GM12878 (cell line): Measurements from ENCODE around the gene OR5A1. TPM values are rescaled to one million over a fixed set of nuclear protein-coding genes. Genes with fewer than 3 reads are reported as not detected.

Experiments used
- ATAC-seq: fragments of 200-7000 bp; cut with Tn5 transposase; 3 replicates; pipeline ENCODE4 v1.9.1; 2020; ENCODE audit warnings: mild to moderate bottlenecking, moderate library complexity
- BruUV-seq: library from RNA; stranded (reverse); fragments of 400-500 nt; replicated peaks from 2 replicates; lab custom pipeline; 2021; lab: Mats Ljungman, UMichigan
- CTCF ChIA-PET: fragments of 300-600 bp; sonication (Branson Sonifier 250); formaldehyde crosslinking; extraction: SDS; loops from one replicate; lab custom pipeline; 2021; ENCODE audit warnings: inconsistent platforms; lab: Yijun Ruan, JAX
- POLR2A ChIA-PET: fragments of 350-600 bp; formaldehyde crosslinking; extraction: SDS; loops from one replicate; lab custom pipeline; 2021; ENCODE audit warnings: inconsistent platforms; lab: Charles Lee
- RAD21 ChIA-PET: fragments of 300-600 bp; sonication (Branson Sonifier 250); formaldehyde crosslinking; loops from one replicate; lab custom pipeline; 2023; ENCODE audit warnings: antibody characterized with exemption; ENCODE audit not compliant: unreplicated experiment; lab: Charles Lee
- SMC1A ChIA-PET: fragments of 300-600 bp; sonication (Branson Sonifier 250); formaldehyde crosslinking; loops from one replicate; lab custom pipeline; 2023; ENCODE audit not compliant: unreplicated experiment, uncharacterized antibody; lab: Charles Lee
- DNase-seq: peaks from one replicate; pipeline ENCODE4 v3.0.0-alpha.2; 2011; ENCODE audit warnings: low read depth, low spot score
- FAIRE-seq: peaks from 3 replicates; lab custom pipeline; 2011; peaks lifted over from hg19 to GRCh38; lab: Jason Lieb, UNC
- H2AFZ ChIP-seq: 2 replicates; pipeline ENCODE4 v1.6.0; 2011; ENCODE audit warnings: low read depth, low read length, control low read depth; ENCODE audit not compliant: control insufficient read depth
- H3K27ac ChIP-seq: 2 replicates; pipeline ENCODE4 v1.5.1; 2011; ENCODE audit warnings: control low read depth; ENCODE audit not compliant: control insufficient read depth, insufficient read depth
- H3K27me3 ChIP-seq, 2 experiments: replicated peaks in 1 of 2; 2 replicates each; pipeline versions ENCODE4 v1.6.0 to v1.6.1; 2011; ENCODE audit warnings: low read length in 1 of 2; ENCODE audit not compliant: control insufficient read depth in 2 of 2, insufficient read depth in 2 of 2
- H3K36me3 ChIP-seq, 2 experiments: 2 replicates each; pipeline ENCODE4 v1.5.1; 2011; ENCODE audit warnings: low read length in 1 of 2; ENCODE audit not compliant: control insufficient read depth in 2 of 2, insufficient read depth in 2 of 2
- H3K4me1 ChIP-seq: 2 replicates; pipeline ENCODE4 v1.6.1; 2011; ENCODE audit warnings: mild to moderate bottlenecking, low read length, moderate library complexity, mixed read lengths; ENCODE audit not compliant: control insufficient read depth, insufficient read depth
- H3K4me2 ChIP-seq: 2 replicates; pipeline ENCODE4 v1.6.0; 2011; ENCODE audit warnings: control low read depth; ENCODE audit not compliant: control insufficient read depth, insufficient read depth
- H3K4me3 ChIP-seq: fragments of 200-600 bp; sonication (generic); 2 replicates; pipeline ENCODE4 v1.5.1; 2016
- H3K79me2 ChIP-seq: 2 replicates; pipeline ENCODE4 v1.6.0; 2011; ENCODE audit warnings: low read length; ENCODE audit not compliant: control insufficient read depth, insufficient read depth
- H3K9ac ChIP-seq: 2 replicates; pipeline ENCODE4 v1.8.0; 2011; ENCODE audit warnings: low read length, control low read depth, mixed read lengths; ENCODE audit not compliant: control insufficient read depth, insufficient read depth
- H3K9me3 ChIP-seq: replicated peaks from 3 replicates; pipeline ENCODE4 v1.5.1; 2011; ENCODE audit warnings: mild to moderate bottlenecking, low read length; ENCODE audit not compliant: control insufficient read depth, insufficient read depth
- H4K20me1 ChIP-seq: 2 replicates; pipeline ENCODE4 v1.6.0; 2011; ENCODE audit not compliant: control insufficient read depth, insufficient read depth
- CBFB ChIP-seq: IDR thresholded peaks from 2 replicates; pipeline ENCODE4 v1.6.1; 2016; ENCODE audit warnings: antibody characterized with exemption, low read depth
- CBX5 ChIP-seq: sonication (generic); IDR thresholded peaks from 2 replicates; pipeline ENCODE4 v1.6.1; 2016; ENCODE audit warnings: low read depth, moderate library complexity, mild to moderate bottlenecking, inconsistent platforms
- CREM ChIP-seq: IDR thresholded peaks from 2 replicates; pipeline ENCODE4 v1.6.1; 2014; ENCODE audit warnings: antibody characterized with exemption, low read depth
- EP300 ChIP-seq, 2 experiments: fragments of 150-350 bp in 1 of 2; IDR thresholded peaks; 2 replicates each; pipeline ENCODE4 v1.6.1; 2011 to 2012; ENCODE audit warnings: low read depth in 2 of 2, low read length in 2 of 2, borderline replicate concordance in 1 of 2, improper control_type of control experiment in 1 of 2, inconsistent platforms in 1 of 2; ENCODE audit not compliant: control insufficient read depth in 1 of 2
- ETV6 ChIP-seq, 2 experiments: fragments of 450-650 bp in 1 of 2; IDR thresholded peaks in 1 of 2; conservative IDR thresholded peaks in 1 of 2; 2 replicates each; pipeline ENCODE4 v1.6.1; 2014; ENCODE audit warnings: antibody characterized with exemption in 1 of 2, borderline replicate concordance in 1 of 2, low read depth in 1 of 2, mild to moderate bottlenecking in 1 of 2, moderate library complexity in 1 of 2
- EZH2 ChIP-seq: IDR thresholded peaks from 2 replicates; pipeline ENCODE4 v1.6.1; 2012; ENCODE audit warnings: low read depth, mild to moderate bottlenecking, control low read depth, inconsistent platforms, low read length, borderline replicate concordance; ENCODE audit not compliant: control insufficient read depth
- FOXM1 ChIP-seq: IDR thresholded peaks from 2 replicates; pipeline ENCODE4 v1.6.1; 2012; ENCODE audit warnings: low read depth, mild to moderate bottlenecking, inconsistent platforms, low read length, moderate library complexity
- GABPA ChIP-seq: IDR thresholded peaks from 2 replicates; pipeline ENCODE4 v1.6.1; 2014; ENCODE audit warnings: antibody characterized with exemption, low read depth, mild to moderate bottlenecking, inconsistent platforms
- GATAD2B ChIP-seq: fragments of 450-650 bp; conservative IDR thresholded peaks from 2 replicates; pipeline ENCODE4 v1.6.1; 2017; ENCODE audit warnings: low read depth, mild to moderate bottlenecking, moderate library complexity
- JUNB ChIP-seq: IDR thresholded peaks from 2 replicates; pipeline ENCODE4 v1.6.1; 2016; ENCODE audit warnings: antibody characterized with exemption, mild to moderate bottlenecking
- MTA3 ChIP-seq: IDR thresholded peaks from 2 replicates; pipeline ENCODE4 v1.6.1; 2012; ENCODE audit warnings: low read length, inconsistent platforms, borderline replicate concordance
- NFIC ChIP-seq: IDR thresholded peaks from 2 replicates; pipeline ENCODE4 v1.6.1; 2012; ENCODE audit warnings: low read depth, mild to moderate bottlenecking, inconsistent platforms, low read length, moderate library complexity
- NRF1 ChIP-seq: conservative IDR thresholded peaks from 2 replicates; pipeline ENCODE4 v1.6.1; 2011; ENCODE audit warnings: mild to moderate bottlenecking, low read depth, low read length, improper control_type of control experiment
- RELA ChIP-seq: fragments of 450-650 bp; IDR thresholded peaks from 2 replicates; pipeline ENCODE4 v1.8.0; 2014; ENCODE audit warnings: borderline replicate concordance; ENCODE audit not compliant: partially characterized antibody
- TBL1XR1 ChIP-seq: IDR thresholded peaks from 2 replicates; pipeline ENCODE4 v1.6.1; 2012; ENCODE audit warnings: low read depth, low read length, improper control_type of control experiment
- TCF12 ChIP-seq: IDR thresholded peaks from 2 replicates; pipeline ENCODE4 v1.6.1; 2011; ENCODE audit warnings: low read depth, mild to moderate bottlenecking, low read length
- ZNF384 ChIP-seq: IDR thresholded peaks from 2 replicates; pipeline ENCODE4 v1.6.1; 2012; ENCODE audit warnings: low read depth, mild to moderate bottlenecking, low read length, improper control_type of control experiment, borderline replicate concordance
- ZNF622 ChIP-seq: fragments of 450-650 bp; IDR thresholded peaks from 2 replicates; pipeline ENCODE4 v1.6.1; 2017; ENCODE audit warnings: mild to moderate bottlenecking, inconsistent platforms
- WGBS: methylation state at CpG from one replicate; pipeline ENCODE4 v1.1.6; 2016; ENCODE audit warnings: low lambda C conversion rate; ENCODE audit not compliant: insufficient replicate concordance, insufficient coverage; ENCODE audit errors: missing lambda C conversion rate; 5-methylcytosine and 5-hydroxymethylcytosine counted together
- in situ Hi-C: fragments of 300-500 bp; cut with MboI; formaldehyde crosslinking; loops from 9 replicates; pipeline ENCODE4 v1.14.3; 2018; ENCODE audit warnings: mixed read lengths
- intact Hi-C: fragments of 100-400 bp; cut with micrococcal nuclease; formaldehyde crosslinking; loops from one replicate; pipeline ENCODE4 v1.14.2; 2022; ENCODE audit not compliant: unreplicated experiment
- polyA plus RNA-seq, 11 experiments: library from polyadenylated mRNA; depleted of rRNA in 4 of 11; unstranded in 6 of 11; stranded (reverse) in 5 of 11; fragments of >200 nt; fragmentation: Nextera tagmentation in 4 of 11; fragmentation: Illumina TruSeq in 1 of 11; extraction: Ambion mirVana in 4 of 11; extraction: Trizol in 1 of 11; gene quantifications; 1 replicate in 1 of 11; 2 replicates in 10 of 11; pipeline versions ENCODE4 v1.2.1 to v1.2.3, GENCODE V29; 2011 to 2016; ENCODE audit warnings: inconsistent platforms in 2 of 11, missing spikeins in 2 of 11, low read depth in 1 of 11
- total RNA-seq, 4 experiments: library from RNA; depleted of rRNA in 3 of 4; stranded (reverse); fragments of >200 nt in 3 of 4; fragmentation: Illumina TruSeq in 1 of 4; extraction: Trizol in 1 of 4; gene quantifications; 2 replicates each; pipeline versions ENCODE4 v1.2.1 to v1.2.3, GENCODE V29; 2013 to 2021
- TF ChIP-seq, protein P1 (sequence below): IDR thresholded peaks from 2 replicates; pipeline ENCODE4 v1.6.1; 2011; ENCODE audit warnings: borderline replicate concordance, low read depth, mild to moderate bottlenecking, moderate library complexity, low read length; ENCODE audit not compliant: insufficient read depth, poor library complexity, severe bottlenecking
- TF ChIP-seq, protein P2 (sequence below): IDR thresholded peaks from 2 replicates; pipeline ENCODE4 v1.6.1; 2012; ENCODE audit warnings: low read length, inconsistent platforms

The OR5A1 gene
- total and polyA plus RNA-seq, 10 of the 15 experiments (the other 5 are each of a cell fraction or from before 2014, with no cell fraction given) = not detected

DNA sequence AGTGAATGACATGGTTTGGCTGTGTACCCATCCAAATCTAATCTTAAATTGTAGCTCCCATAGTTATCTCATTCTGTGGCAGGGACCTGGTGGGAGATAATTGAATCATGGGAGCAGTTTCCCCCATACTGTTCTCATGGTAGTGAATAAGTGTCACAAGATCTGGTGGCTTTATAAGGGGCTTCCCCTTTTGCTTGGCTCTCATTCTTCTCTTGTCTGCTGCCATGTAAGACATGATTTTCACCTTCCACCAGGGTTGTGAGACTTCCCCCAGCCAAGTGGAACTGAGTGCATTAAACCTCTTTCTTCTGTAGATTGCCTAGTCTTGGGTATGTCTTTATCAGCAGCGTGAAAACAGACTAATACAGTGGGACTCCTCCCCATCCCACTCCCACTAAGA, 21.2 kb upstream of the OR5A1 start:
- CTCF ChIA-PET = interaction anchor here (1.1 to 1.5 kb wide), 2 partner anchors 15 kb away, joined by 4 to 5 read pairs; no protein-coding TSS in a partner anchor
- in situ Hi-C loops = no loop called here

More for the DNA sequence above, 21.2 kb upstream of the OR5A1 start:
- ChIA-PET SMC1A (no interaction called here), POLR2A (no interaction called here), RAD21 (interaction anchor here (0.6 kb wide), 1 partner anchor 15 kb away, joined by 3 read pairs; no protein-coding TSS in a partner anchor)
- DNase-seq (no peak), FAIRE-seq (no peak), ATAC-seq (no peak)
- 0% methylated on average over 1 of the region's 1 CpG for WGBS
- no peak overlapping the region for H3K4me2 ChIP-seq
- H2AFZ ChIP-seq = no peak overlapping the region
- H3K79me2 ChIP-seq = no peaks in the 10 kb centered on the region
- TF ChIP-seq EZH2 (no peak), ZNF622 (no peak), EP300 (IDR thresholded peaks at IDR 0.05; ENCODE audit: borderline replicate concordance in 1 of 2, control insufficient read depth in 1 of 2, low read depth in 2 of 2, low read length in 2 of 2) (no peak), GATAD2B (no peak), FOXM1 (no peak), CREM (no peak), ZNF384 (no peak), GABPA (no peak), ETV6 (conservative IDR thresholded peaks at IDR 0.05 in 1 of 2, IDR thresholded peaks at IDR 0.05 in 1 of 2; ENCODE audit: borderline replicate concordance in 1 of 2, low read depth in 1 of 2) (no peak), RELA (no peak), TCF12 (no peak), NFIC (no peak), TBL1XR1 (no peak), CBX5 (no peak), NRF1 (no peak), MTA3 (no peak), CBFB (no peak), JUNB (no peak)
- TF ChIP-seq, protein P1, sequence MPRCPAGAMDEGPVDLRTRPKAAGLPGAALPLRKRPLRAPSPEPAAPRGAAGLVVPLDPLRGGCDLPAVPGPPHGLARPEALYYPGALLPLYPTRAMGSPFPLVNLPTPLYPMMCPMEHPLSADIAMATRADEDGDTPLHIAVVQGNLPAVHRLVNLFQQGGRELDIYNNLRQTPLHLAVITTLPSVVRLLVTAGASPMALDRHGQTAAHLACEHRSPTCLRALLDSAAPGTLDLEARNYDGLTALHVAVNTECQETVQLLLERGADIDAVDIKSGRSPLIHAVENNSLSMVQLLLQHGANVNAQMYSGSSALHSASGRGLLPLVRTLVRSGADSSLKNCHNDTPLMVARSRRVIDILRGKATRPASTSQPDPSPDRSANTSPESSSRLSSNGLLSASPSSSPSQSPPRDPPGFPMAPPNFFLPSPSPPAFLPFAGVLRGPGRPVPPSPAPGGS = no peak
- TF ChIP-seq, protein P2, sequence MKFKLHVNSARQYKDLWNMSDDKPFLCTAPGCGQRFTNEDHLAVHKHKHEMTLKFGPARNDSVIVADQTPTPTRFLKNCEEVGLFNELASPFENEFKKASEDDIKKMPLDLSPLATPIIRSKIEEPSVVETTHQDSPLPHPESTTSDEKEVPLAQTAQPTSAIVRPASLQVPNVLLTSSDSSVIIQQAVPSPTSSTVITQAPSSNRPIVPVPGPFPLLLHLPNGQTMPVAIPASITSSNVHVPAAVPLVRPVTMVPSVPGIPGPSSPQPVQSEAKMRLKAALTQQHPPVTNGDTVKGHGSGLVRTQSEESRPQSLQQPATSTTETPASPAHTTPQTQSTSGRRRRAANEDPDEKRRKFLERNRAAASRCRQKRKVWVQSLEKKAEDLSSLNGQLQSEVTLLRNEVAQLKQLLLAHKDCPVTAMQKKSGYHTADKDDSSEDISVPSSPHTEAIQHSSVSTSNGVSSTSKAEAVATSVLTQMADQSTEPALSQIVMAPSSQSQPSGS = no peak
- intact Hi-C loops = no loop called here
- no peaks in the 10 kb centered on the region for H3K36me3 ChIP-seq
- no peaks in the 10 kb centered on the region for H3K27me3 ChIP-seq
- no peaks in the 10 kb centered on the region for H4K20me1 ChIP-seq
- H3K27ac ChIP-seq = no peak overlapping the region
- no peak overlapping the region for H3K4me3 ChIP-seq
- H3K9ac ChIP-seq = no peak overlapping the region
- H3K9me3 ChIP-seq = no peaks in the 10 kb centered on the region; the same call in 2 of the 3 replicates
- BruUV-seq = no TSS peak
- H3K4me1 ChIP-seq = no peaks in the 10 kb centered on the region
